Endothelial cell of umbilical vein (primary cell): ENCODE results near the gene ACO2. TPM values are rescaled to one million over a fixed set of nuclear protein-coding genes. Genes with fewer than 3 reads are reported as not detected.

Source experiments
- BruUV-seq: library from RNA; stranded (reverse); fragments of 400-500 nt; replicated peaks from 2 replicates; lab custom pipeline; 2021; lab: Mats Ljungman, UMichigan
- CTCF ChIA-PET: fragments of 300-600, 350-600 bp; sonication (Branson Sonifier 250); formaldehyde crosslinking; loops from one replicate; lab custom pipeline; 2021; ENCODE audit warnings: antibody characterized with exemption, inconsistent platforms; lab: Charles Lee
- POLR2A ChIA-PET: fragments of 300-600, 350-600 bp; sonication (Branson Sonifier 250); formaldehyde crosslinking; loops from one replicate; lab custom pipeline; 2021; ENCODE audit warnings: antibody characterized with exemption, inconsistent platforms; lab: Charles Lee
- DNase-seq: peaks from one replicate; pipeline ENCODE4 v3.0.0-alpha.2; 2011; ENCODE audit warnings: low read depth, low spot score
- FAIRE-seq: peaks from 2 replicates; lab custom pipeline; 2011; peaks lifted over from hg19 to GRCh38; lab: Jason Lieb, UNC
- H2AFZ ChIP-seq: 2 replicates; pipeline ENCODE4 v1.6.0; 2012; ENCODE audit warnings: low read depth, low read length, control low read depth, inconsistent platforms
- H3K27ac ChIP-seq: 2 replicates; pipeline ENCODE4 v1.5.1; 2011; ENCODE audit warnings: low read depth, mild to moderate bottlenecking, control low read depth, low read length, moderate library complexity; ENCODE audit not compliant: insufficient read depth
- H3K27me3 ChIP-seq, 2 experiments: 2 replicates each; pipeline versions ENCODE4 v1.6.0 to v1.6.1; 2011; ENCODE audit warnings: low read length in 2 of 2, mixed read lengths in 1 of 2; ENCODE audit not compliant: control insufficient read depth in 2 of 2, insufficient read depth in 2 of 2
- H3K36me3 ChIP-seq, 2 experiments: 2 replicates in 1 of 2; 3 replicates in 1 of 2; pipeline ENCODE4 v1.5.1; 2011; ENCODE audit warnings: low read length in 2 of 2, mild to moderate bottlenecking in 1 of 2, moderate library complexity in 1 of 2; ENCODE audit not compliant: control insufficient read depth in 2 of 2, insufficient read depth in 2 of 2; ENCODE audit errors: extremely low read depth in 1 of 2
- H3K4me1 ChIP-seq: 3 replicates; pipeline ENCODE4 v1.5.1; 2011; ENCODE audit warnings: mild to moderate bottlenecking, low read length; ENCODE audit not compliant: control insufficient read depth, insufficient read depth; ENCODE audit errors: extremely low read depth
- H3K4me2 ChIP-seq: 2 replicates; pipeline ENCODE4 v1.6.1; 2011; ENCODE audit warnings: low read length, control low read depth, mixed read lengths; ENCODE audit not compliant: insufficient read depth
- H3K4me3 ChIP-seq, 3 experiments: fragments of 200-600 bp in 1 of 3; sonication (generic), shearing (Covaris generic) in 1 of 3; replicated peaks in 1 of 3; 2 replicates each; pipeline ENCODE4 v1.5.1; 2011 to 2016; ENCODE audit warnings: control low read depth in 3 of 3, low read length in 3 of 3, mild to moderate bottlenecking in 2 of 3, inconsistent platforms in 1 of 3, low read depth in 1 of 3, moderate library complexity in 1 of 3; ENCODE audit not compliant: insufficient read depth in 1 of 3
- H3K79me2 ChIP-seq: 2 replicates; pipeline ENCODE4 v1.6.0; 2012; ENCODE audit warnings: low read length, inconsistent platforms; ENCODE audit not compliant: control insufficient read depth, insufficient read depth
- H3K9ac ChIP-seq: replicated peaks from 2 replicates; pipeline ENCODE3; 2011; ENCODE audit warnings: low read length, control low read depth; ENCODE audit not compliant: insufficient read depth; ENCODE audit errors: extremely low read depth
- H3K9me1 ChIP-seq: replicated peaks from 3 replicates; pipeline ENCODE4 v1.6.0; 2011; ENCODE audit warnings: mild to moderate bottlenecking, low read length; ENCODE audit not compliant: control insufficient read depth, insufficient read depth; ENCODE audit errors: extremely low read depth
- H3K9me3 ChIP-seq: replicated peaks from 2 replicates; pipeline ENCODE4 v1.5.1; 2012; ENCODE audit warnings: low read length, inconsistent platforms; ENCODE audit not compliant: control insufficient read depth, insufficient read depth
- H4K20me1 ChIP-seq: replicated peaks from 2 replicates; pipeline ENCODE3; 2011; ENCODE audit warnings: mild to moderate bottlenecking, low read length; ENCODE audit not compliant: control insufficient read depth, insufficient read depth; ENCODE audit errors: extremely low read depth
- CTCF ChIP-seq, 2 donors: IDR thresholded peaks; 1 replicate in 1 of 2; 2 replicates in 1 of 2; pipeline ENCODE4 v1.5.1; 2011; ENCODE audit warnings: low read length in 2 of 2, mild to moderate bottlenecking in 2 of 2, moderate library complexity in 2 of 2, control low read depth in 1 of 2, inconsistent platforms in 1 of 2, low read depth in 1 of 2; ENCODE audit not compliant: insufficient read depth in 1 of 2; ENCODE audit errors: extremely low read depth in 1 of 2
- EZH2 ChIP-seq: IDR thresholded peaks from 2 replicates; pipeline ENCODE4 v1.6.1; 2012; ENCODE audit warnings: borderline replicate concordance, low read depth, mild to moderate bottlenecking, moderate library complexity, low read length, inconsistent platforms; ENCODE audit not compliant: severe bottlenecking
- FOS ChIP-seq: IDR thresholded peaks from 2 replicates; pipeline ENCODE4 v1.6.1; 2011; ENCODE audit warnings: mild to moderate bottlenecking, low read length, moderate library complexity, borderline replicate concordance; ENCODE audit not compliant: insufficient read depth
- GATA2 ChIP-seq: IDR thresholded peaks from 2 replicates; pipeline ENCODE4 v1.7.0; 2011; ENCODE audit warnings: low read depth, mild to moderate bottlenecking, moderate library complexity, mixed read lengths, low read length; ENCODE audit not compliant: insufficient read length, insufficient read depth
- JUN ChIP-seq: IDR thresholded peaks from 2 replicates; pipeline ENCODE4 v1.6.1; 2011; ENCODE audit warnings: borderline replicate concordance, low read depth; ENCODE audit not compliant: insufficient read length, insufficient read depth
- MAX ChIP-seq: IDR thresholded peaks from 2 replicates; pipeline ENCODE4 v1.6.1; 2011; ENCODE audit not compliant: insufficient read depth, insufficient read length
- MYC ChIP-seq: IDR thresholded peaks from one replicate; pipeline ENCODE4 v1.6.1; 2011; ENCODE audit warnings: mild to moderate bottlenecking, low read depth, low read length
- POLR2A ChIP-seq: IDR thresholded peaks from 2 replicates; pipeline ENCODE4 v1.6.1; 2012; ENCODE audit warnings: low read depth, mild to moderate bottlenecking, control low read depth, low read length
- POLR2AphosphoS5 ChIP-seq: IDR thresholded peaks from 2 replicates; pipeline ENCODE4 v1.6.1; 2012; ENCODE audit warnings: low read depth, mild to moderate bottlenecking, control low read depth, low read length, moderate library complexity; ENCODE audit not compliant: insufficient read depth
- dilution Hi-C: fragments of 300-500 bp; cut with MboI; formaldehyde crosslinking; loops from one replicate; pipeline ENCODE4 v1.15.0; 2019; ENCODE audit warnings: low sequenced_read_pairs; ENCODE audit not compliant: extremely low pct_ligation_motif_present
- intact Hi-C: fragments of 100-400 bp; cut with micrococcal nuclease; formaldehyde crosslinking; loops from one replicate; pipeline ENCODE4 v1.10.0; 2022
- polyA plus RNA-seq, 4 experiments: library from polyadenylated mRNA; depleted of rRNA in 3 of 4; stranded (reverse) in 3 of 4; unstranded in 1 of 4; fragments of >200 nt; gene quantifications; 2 replicates each; pipeline versions ENCODE4 v1.2.1 to v1.2.3, GENCODE V29; 2011 to 2012; ENCODE audit warnings: missing spikeins in 1 of 4
- total RNA-seq: library from RNA; stranded (reverse); gene quantifications from 2 replicates; pipeline ENCODE4 v1.2.3, GENCODE V29; 2021

The ACO2 gene
- total and polyA plus RNA-seq, 2 donors (not counting 3 experiments of a cell fraction or from before 2014, with no cell fraction given) = 63.8 to 79.7 TPM

GRCh38 chr22:41576877-41577276 lies 108.0 kb downstream of the ACO2 start:
- TF ChIP-seq CTCF (IDR thresholded peaks at IDR 0.05; ENCODE audit: extremely low read depth in 1 of 2, insufficient read depth in 1 of 2, low read depth in 1 of 2, low read length in 2 of 2) (peak; percentile 52 to 57), MYC (no peak)
- Histone ChIP-seq H3K27me3 (no peaks in the 10 kb centered on the region), H3K79me2 (no peaks in the 10 kb centered on the region), H2AFZ (no peak overlapping the region), H3K4me2 (no peak overlapping the region), H3K9me1 (no peaks in the 10 kb centered on the region), H3K9ac (no peak overlapping the region), H3K27ac (no peak overlapping the region), H4K20me1 (no peaks in the 10 kb centered on the region), H3K4me3 (no peak overlapping the region), H3K4me1 (no peaks in the 10 kb centered on the region), H3K36me3 (peaks cover 0 to 7% of the 10 kb centered on the region in 2 experiments), H3K9me3 (no peaks in the 10 kb centered on the region)
- FAIRE-seq (peak; percentile 43), DNase-seq (peak; percentile 31)
- dilution Hi-C loops = no loop called here
- BruUV-seq = no TSS peak
- intact Hi-C loops = no loop called here
- ChIA-PET CTCF (interaction anchor here (1.0 to 1.6 kb wide), 6 partner anchors 11 to 50 kb away, joined by 3 to 14 read pairs (median 4); partner anchors contain the start of gene PMM1), POLR2A (no interaction called here)

- no peaks in the 10 kb centered on the region for H3K9me3 ChIP-seq
- no peaks in the 10 kb centered on the region for H3K4me1 ChIP-seq
- FAIRE-seq = no peak
- ChIA-PET CTCF (interaction anchor here (0.6 to 1.2 kb wide), 4 partner anchors 12 to 51 kb away, joined by 3 to 5 read pairs (median 3); no protein-coding TSS in a partner anchor), POLR2A (no interaction called here)
- dilution Hi-C loops = no loop called here
- H3K79me2 ChIP-seq = no peaks in the 10 kb centered on the region
- no peak overlapping the region for H3K4me3 ChIP-seq
- no peaks in the 10 kb centered on the region for H3K27me3 ChIP-seq
- no peaks in the 10 kb centered on the region for H3K9me1 ChIP-seq
- TF ChIP-seq POLR2AphosphoS5 = no peak
- no peak for TF ChIP-seq EZH2
- TF ChIP-seq MYC = no peak
- TF ChIP-seq CTCF (IDR thresholded peaks at IDR 0.05; ENCODE audit: extremely low read depth in 1 of 2, insufficient read depth in 1 of 2, low read depth in 1 of 2, low read length in 2 of 2) = no peak
- no peak for TF ChIP-seq FOS
- TF ChIP-seq JUN = no peak
- TF ChIP-seq POLR2A = no peak
- no peak for TF ChIP-seq MAX
- TF ChIP-seq GATA2 = no peak
- H3K9ac ChIP-seq = no peak overlapping the region
- intact Hi-C loops = no loop called here
- BruUV-seq = no TSS peak
- no peak overlapping the region for H2AFZ ChIP-seq
- no peak overlapping the region for H3K27ac ChIP-seq
- H3K36me3 ChIP-seq = peaks cover 0 to 7% of the 10 kb centered on the region in 2 experiments
- no peak overlapping the region for H3K4me2 ChIP-seq
- DNase-seq = no peak
- H4K20me1 ChIP-seq = no peaks in the 10 kb centered on the region
Observed at GRCh38 chr22:41578114-41578513, 109.2 kb downstream of the ACO2 start.
